ENCODE results near the gene PSMG1.
"Not testable (repeated sequence)": the region's sequence is repeated elsewhere in the genome, so short reads cannot be mapped to it uniquely, and the experiment has no call there.

Gene PSMG1

DNA sequence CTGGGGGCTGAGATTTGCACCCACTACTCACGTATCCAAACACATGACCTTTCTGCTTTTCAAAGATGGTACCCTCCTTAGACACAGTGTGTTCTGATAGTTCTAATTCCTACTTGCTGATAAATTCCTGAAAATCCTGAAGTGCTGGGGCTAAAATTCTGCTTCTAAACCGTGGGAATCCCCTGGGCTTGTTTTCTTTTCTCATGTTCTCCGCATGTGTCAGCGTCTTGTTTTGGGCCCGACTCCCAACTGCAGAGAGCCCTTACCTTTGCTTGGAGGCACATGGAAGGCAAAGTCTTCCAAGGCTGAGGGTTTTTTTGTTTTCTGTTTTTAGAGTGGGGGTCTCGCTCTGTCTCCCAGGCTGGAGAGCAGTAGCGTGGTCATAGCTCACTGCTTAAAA lies 27.2 kb downstream of the PSMG1 start:
- DNase-seq (ENCODE audit: low read depth in 3 of 3), result no peak

GRCh38 chr21:39155578-39155977 lies 27.7 kb downstream of the PSMG1 start:
- DNase-seq (ENCODE audit: low read depth in 3 of 3), result no peak

- DNase-seq (ENCODE audit: low read depth in 3 of 3), result no peak
Observed at GRCh38 chr21:39153842-39154241, 29.4 kb downstream of the PSMG1 start.

- no peak for DNase-seq (ENCODE audit: low read depth in 3 of 3)
Observed at GRCh38 chr21:39153373-39153772, 29.9 kb downstream of the PSMG1 start.

GRCh38 chr21:39152271-39152670 lies 31.0 kb downstream of the PSMG1 start:
- DNase-seq (ENCODE audit: low read depth in 3 of 3), result no peak

DNA sequence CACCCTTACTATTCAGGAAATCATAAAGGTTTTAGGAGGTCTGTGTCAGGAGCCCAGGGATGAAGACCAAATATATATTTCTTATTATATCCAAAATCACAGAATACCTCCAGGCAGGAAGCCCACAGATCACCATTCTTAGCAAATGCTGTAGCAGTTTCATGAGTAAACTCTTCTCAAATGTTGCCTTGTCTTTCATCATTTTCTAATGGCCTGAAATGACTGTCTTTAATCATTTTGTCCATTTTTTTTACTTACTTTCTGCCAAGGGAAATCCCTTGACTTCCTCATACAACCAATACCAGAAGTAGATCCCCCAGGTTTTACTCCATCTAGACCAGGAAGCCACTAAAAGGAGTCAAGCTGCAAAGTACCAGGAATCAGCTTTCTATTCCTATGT lies 32.4 kb downstream of the PSMG1 start:
- no peak for DNase-seq (ENCODE audit: low read depth in 3 of 3)

GRCh38 chr21:39150316-39150715 lies 32.9 kb downstream of the PSMG1 start:
- no peak for DNase-seq (ENCODE audit: low read depth in 3 of 3)

- DNase-seq (ENCODE audit: low read depth in 3 of 3), result no peak
Observed at GRCh38 chr21:39149882-39150281, 33.4 kb downstream of the PSMG1 start.

GRCh38 chr21:39148975-39149374 lies 34.3 kb downstream of the PSMG1 start:
- no peak for DNase-seq (ENCODE audit: low read depth in 3 of 3)

GRCh38 chr21:39144191-39144590 lies 39.1 kb downstream of the PSMG1 start:
- DNase-seq (ENCODE audit: low read depth in 3 of 3), result no peak

- no peak for DNase-seq (ENCODE audit: low read depth in 3 of 3)
Observed at GRCh38 chr21:39142972-39143371, 40.3 kb downstream of the PSMG1 start.

- no peak for DNase-seq (ENCODE audit: low read depth in 3 of 3)
Observed at GRCh38 chr21:39141502-39141901, 41.7 kb downstream of the PSMG1 start.

GRCh38 chr21:39137248-39138178 lies 45.7 kb downstream of the PSMG1 start:
- DNase-seq (ENCODE audit: low read depth in 3 of 3), result no peak

GRCh38 chr21:39136711-39137110 lies 46.5 kb downstream of the PSMG1 start:
- no peak for DNase-seq (ENCODE audit: low read depth in 3 of 3)

DNA sequence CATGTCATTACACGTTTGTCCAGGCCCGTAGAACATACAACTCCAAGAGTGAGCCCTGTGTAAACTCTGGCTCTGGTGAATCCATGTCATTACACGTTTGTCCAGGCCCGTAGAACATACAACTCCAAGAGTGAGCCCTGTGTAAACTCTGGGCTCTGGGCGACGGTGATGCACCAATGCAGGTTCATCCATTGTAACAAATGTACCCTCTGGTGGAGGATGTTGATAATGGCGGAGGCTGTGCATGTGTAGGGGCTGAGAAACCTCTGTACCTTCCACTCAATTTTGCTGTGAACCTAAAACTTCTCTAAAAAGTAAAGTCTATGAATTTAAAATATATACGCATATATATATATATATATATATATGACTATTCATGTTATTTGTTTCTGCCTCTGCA lies 47.1 kb downstream of the PSMG1 start:
- DNase-seq (ENCODE audit: low read depth in 3 of 3), result not testable (repeated sequence)

GRCh38 chr21:39134288-39134810 lies 48.9 kb downstream of the PSMG1 start:
- DNase-seq (ENCODE audit: low read depth in 3 of 3), result no peak

DNA sequence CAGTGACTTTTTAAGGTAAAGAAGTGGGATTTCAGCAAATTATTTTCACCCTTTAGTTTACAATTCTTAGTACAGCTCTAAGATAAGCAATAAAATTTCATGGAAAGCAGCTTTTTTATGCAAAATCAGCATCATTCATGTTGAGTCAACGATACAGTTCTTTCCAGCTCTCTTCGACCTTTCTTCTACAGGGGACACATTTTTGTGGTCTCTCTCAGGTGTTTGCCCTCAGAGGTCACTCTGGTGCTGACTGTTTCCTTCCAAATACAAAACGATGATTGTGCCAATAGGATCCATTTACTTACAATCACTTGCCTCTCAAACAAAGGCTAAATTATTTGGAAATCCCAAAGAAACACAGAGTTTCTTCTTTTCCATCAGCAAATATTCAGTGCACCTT lies 51.0 kb downstream of the PSMG1 start:
- DNase-seq (ENCODE audit: low read depth in 3 of 3), result no peak

- DNase-seq (ENCODE audit: low read depth in 3 of 3), result no peak
Observed at GRCh38 chr21:39131791-39132190, 51.5 kb downstream of the PSMG1 start.

- DNase-seq (ENCODE audit: low read depth in 3 of 3), result no peak
Observed at GRCh38 chr21:39127506-39127905, 55.7 kb downstream of the PSMG1 start.

GRCh38 chr21:39126486-39126806 lies 56.8 kb downstream of the PSMG1 start:
- DNase-seq (ENCODE audit: low read depth in 3 of 3), result no peak

DNA sequence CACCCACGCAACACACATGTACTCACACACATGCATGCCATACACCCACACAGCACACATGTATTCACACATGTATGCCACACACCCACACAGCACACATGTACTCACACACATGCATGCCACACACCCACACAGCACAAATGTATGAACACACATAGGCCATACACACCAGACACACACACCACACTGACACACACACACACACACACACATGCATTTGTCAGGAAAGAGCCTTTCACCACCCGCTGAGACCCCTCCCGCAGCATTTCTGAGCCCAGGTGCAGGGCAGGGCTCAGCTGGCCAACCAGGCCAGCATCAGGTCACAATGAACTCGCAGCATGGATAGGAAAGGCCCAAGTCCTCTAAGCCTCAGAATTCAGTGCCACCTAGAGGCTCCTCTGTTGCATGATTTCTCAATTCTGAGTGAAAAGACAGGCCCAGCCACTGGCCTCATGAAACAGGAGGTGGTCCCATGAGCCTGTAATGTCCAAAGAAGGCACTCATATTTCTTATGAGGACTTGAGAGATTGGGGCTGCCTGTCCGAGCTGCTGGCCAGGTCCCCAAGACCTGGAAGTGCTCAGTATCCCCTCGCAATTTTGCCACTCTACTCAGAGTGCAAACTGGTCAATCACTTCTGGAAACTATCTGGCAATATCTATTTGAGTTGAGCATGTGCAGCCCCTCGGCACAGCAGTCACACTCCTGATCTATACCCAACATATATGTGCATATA lies 57.3 kb downstream of the PSMG1 start:
- no peak for DNase-seq (ENCODE audit: low read depth in 3 of 3)
